Fibroblast of mammary gland (primary cell): ENCODE data around the gene BMPER.
A peak's percentile ranks its signal among the peaks of the same experiment; 100 is the strongest.

Experiments
- DNase-seq: peaks from one replicate; pipeline ENCODE4 v3.0.0-alpha.2; 2010; ENCODE audit warnings: low read depth
- H3K4me3 ChIP-seq: 2 replicates; pipeline ENCODE4 v1.5.1; 2011; ENCODE audit warnings: low read depth, mild to moderate bottlenecking, low read length, moderate library complexity; ENCODE audit not compliant: control insufficient read depth
- CTCF ChIP-seq: conservative IDR thresholded peaks from 2 replicates; pipeline ENCODE4 v1.5.1; 2011; ENCODE audit warnings: low read depth, low read length, inconsistent platforms; ENCODE audit not compliant: control insufficient read depth, insufficient read depth

Gene BMPER

GRCh38 chr7:33919449-33919848 lies 14.1 kb downstream of the BMPER start:
- no peak for DNase-seq
- TF ChIP-seq CTCF: no peak

GRCh38 chr7:33921216-33921938 lies 16.0 kb downstream of the BMPER start:
- TF ChIP-seq CTCF: no peak
- no peak overlapping the region for H3K4me3 ChIP-seq
- peak; percentile 61 for DNase-seq

More at GRCh38 chr7:33919449-33919848, 14.1 kb downstream of the BMPER start:
- no peak overlapping the region for H3K4me3 ChIP-seq

GRCh38 chr7:33922820-33923219 lies 17.5 kb downstream of the BMPER start:
- DNase-seq: peak; percentile 33
- H3K4me3 ChIP-seq: no peak overlapping the region
- TF ChIP-seq CTCF: no peak

GRCh38 chr7:33923440-33924229 lies 18.3 kb downstream of the BMPER start:
- no peak for DNase-seq
- no peak for TF ChIP-seq CTCF
- no peak overlapping the region for H3K4me3 ChIP-seq

GRCh38 chr7:33926535-33926934 lies 21.2 kb downstream of the BMPER start:
- no peak for TF ChIP-seq CTCF
- peak; percentile 70 for DNase-seq
- no peak overlapping the region for H3K4me3 ChIP-seq

- no peak for DNase-seq
- no peak for TF ChIP-seq CTCF
- H3K4me3 ChIP-seq: no peak overlapping the region
Observed at GRCh38 chr7:33928986-33929385, 23.6 kb downstream of the BMPER start.
